CD14-positive monocyte (primary cell): ENCODE measurements around the gene CHN1. TPM values are rescaled to one million over a fixed set of nuclear protein-coding genes. Genes with fewer than 3 reads are reported as not detected.

Source experiments
- DNase-seq, 3 donors: peaks; one replicate each; pipeline ENCODE4 v3.0.0-alpha.2; 2011 to 2022
- H2AFZ ChIP-seq: 2 replicates; pipeline ENCODE4 v1.6.0; 2012; ENCODE audit warnings: mild to moderate bottlenecking, low read depth, low read length, inconsistent platforms; ENCODE audit not compliant: insufficient read depth, poor library complexity, severe bottlenecking
- H3K27ac ChIP-seq, 2 donors: 1 replicate in 1 of 2; 2 replicates in 1 of 2; pipeline ENCODE4 v1.5.1; 2012 to 2013; ENCODE audit warnings: low read length in 2 of 2, control low read depth in 1 of 2, inconsistent platforms in 1 of 2, low read depth in 1 of 2, mild to moderate bottlenecking in 1 of 2
- H3K27me3 ChIP-seq, 2 donors: one replicate each; pipeline versions ENCODE4 v1.6.0 to v1.6.1; 2011 to 2013; ENCODE audit warnings: low read length in 2 of 2; ENCODE audit not compliant: control insufficient read depth in 2 of 2, insufficient read depth in 2 of 2
- H3K36me3 ChIP-seq, 2 donors: replicated peaks in 1 of 2; 1 replicate in 1 of 2; 2 replicates in 1 of 2; pipeline versions ENCODE4 v1.5.1 to v1.6.1; 2012 to 2013; ENCODE audit warnings: low read length in 2 of 2, control low read depth in 1 of 2, inconsistent platforms in 1 of 2, mild to moderate bottlenecking in 1 of 2; ENCODE audit not compliant: insufficient read depth in 2 of 2, control insufficient read depth in 1 of 2
- H3K4me1 ChIP-seq, 2 donors: 1 replicate in 1 of 2; 2 replicates in 1 of 2; pipeline versions ENCODE4 v1.5.1 to v1.6.1; 2012 to 2013; ENCODE audit warnings: low read length in 2 of 2, control low read depth in 1 of 2, inconsistent platforms in 1 of 2, mild to moderate bottlenecking in 1 of 2, moderate library complexity in 1 of 2; ENCODE audit not compliant: insufficient read depth in 2 of 2, control insufficient read depth in 1 of 2
- H3K4me2 ChIP-seq: replicated peaks from 2 replicates; pipeline ENCODE3; 2012; ENCODE audit warnings: low read length, moderate library complexity, mild to moderate bottlenecking; ENCODE audit not compliant: poor library complexity, severe bottlenecking; ENCODE audit errors: extremely low read depth
- H3K4me3 ChIP-seq, 3 experiments: fragments of 200-600 bp in 1 of 3; sonication (generic) in 1 of 3; replicated peaks in 1 of 3; 1 replicate in 2 of 3; 2 replicates in 1 of 3; pipeline ENCODE4 v1.5.1; 2011 to 2013; ENCODE audit warnings: low read length in 3 of 3, mild to moderate bottlenecking in 3 of 3, control low read depth in 2 of 3, low read depth in 2 of 3, inconsistent platforms in 1 of 3, moderate library complexity in 1 of 3
- H3K79me2 ChIP-seq: 2 replicates; pipeline ENCODE4 v1.6.0; 2012; ENCODE audit warnings: mild to moderate bottlenecking, control low read depth, inconsistent platforms, low read length, moderate library complexity; ENCODE audit not compliant: insufficient read depth
- H3K9ac ChIP-seq: 2 replicates; pipeline ENCODE4 v1.6.0; 2017; ENCODE audit warnings: low read length, mild to moderate bottlenecking; ENCODE audit not compliant: insufficient read depth, poor library complexity, severe bottlenecking
- H3K9me3 ChIP-seq, 2 donors: replicated peaks in 1 of 2; 1 replicate in 1 of 2; 2 replicates in 1 of 2; pipeline versions ENCODE4 v1.5.1 to v1.6.1; 2012 to 2013; ENCODE audit warnings: low read length in 2 of 2, control low read depth in 1 of 2; ENCODE audit not compliant: control insufficient read depth in 1 of 2, insufficient read depth in 1 of 2
- H4K20me1 ChIP-seq: 2 replicates; pipeline ENCODE4 v1.6.0; 2012; ENCODE audit warnings: mild to moderate bottlenecking, low read length, control low read depth, moderate library complexity; ENCODE audit not compliant: insufficient read depth
- H3K27ac Mint-ChIP-seq, 7 donors: one replicate each; pipeline ENCODE4 v1.8.0; 2020; ENCODE audit warnings: mild to moderate bottlenecking in 7 of 7, mixed read lengths in 7 of 7, moderate library complexity in 6 of 7, inconsistent platforms in 2 of 7
- H3K27me3 Mint-ChIP-seq, 3 donors: one replicate each; pipeline ENCODE4 v1.8.0; 2021 to 2022; ENCODE audit warnings: low read depth in 3 of 3, mild to moderate bottlenecking in 3 of 3, mixed read lengths in 3 of 3, moderate library complexity in 3 of 3, inconsistent platforms in 1 of 3
- H3K36me3 Mint-ChIP-seq, 2 donors: one replicate each; pipeline ENCODE4 v1.8.0; 2020; ENCODE audit warnings: mixed read lengths in 2 of 2, inconsistent platforms in 1 of 2, mild to moderate bottlenecking in 1 of 2
- H3K4me1 Mint-ChIP-seq: one replicate; pipeline ENCODE4 v1.8.0; 2020; ENCODE audit warnings: mild to moderate bottlenecking, mixed read lengths
- H3K4me3 Mint-ChIP-seq, 2 donors: one replicate each; pipeline ENCODE4 v1.8.0; 2020; ENCODE audit warnings: mild to moderate bottlenecking in 2 of 2, mixed read lengths in 2 of 2, moderate library complexity in 1 of 2
- H3K9me3 Mint-ChIP-seq, 7 donors: one replicate each; pipeline ENCODE4 v1.8.0; 2020 to 2022; ENCODE audit warnings: mixed read lengths in 7 of 7, mild to moderate bottlenecking in 6 of 7, moderate library complexity in 6 of 7, inconsistent platforms in 2 of 7
- CTCF ChIP-seq: fragments of 200-600 bp; IDR thresholded peaks from one replicate; pipeline ENCODE4 v1.8.0; 2022; ENCODE audit warnings: antibody characterized with exemption, mild to moderate bottlenecking
- WGBS: methylation state at CpG from one replicate; pipeline ENCODE4 v1.1.5; 2013; ENCODE audit warnings: missing lambda C conversion rate; ENCODE audit not compliant: insufficient coverage; 5-methylcytosine and 5-hydroxymethylcytosine counted together
- intact Hi-C, 2 donors: fragments of 100-400 bp; cut with micrococcal nuclease; formaldehyde crosslinking; loops; one replicate each; pipeline versions ENCODE4 v1.15.0 to v1.15.1; 2023
- polyA plus RNA-seq, 3 donors: library from polyadenylated mRNA; depleted of rRNA in 1 of 3; unstranded in 2 of 3; stranded (reverse) in 1 of 3; fragments of 300-500 nt in 2 of 3; fragments of >200 nt in 1 of 3; fragmentation: Illumina TruSeq in 2 of 3; gene quantifications; 1 replicate in 2 of 3; 2 replicates in 1 of 3; pipeline ENCODE4 v1.2.3, GENCODE V29; 2012 to 2021

CHN1 gene
- polyA plus RNA-seq, 3 donors: 0.36 TPM; not detected in 2

GRCh38 chr2:174984561-174984960, 20.6 kb downstream of the CHN1 start:
- H2AFZ ChIP-seq: no peak overlapping the region
- H3K4me1 ChIP-seq: no peaks in the 10 kb centered on the region
- no peaks in the 10 kb centered on the region for H4K20me1 ChIP-seq
- Mint-ChIP-seq H3K9me3 (no peaks in the 10 kb centered on the region), H3K4me1 (no peaks in the 10 kb centered on the region), H3K4me3 (no peak overlapping the region), H3K36me3 (no peaks in the 10 kb centered on the region), H3K27ac (no peak overlapping the region), H3K27me3 (peaks cover 3 to 27% (median 9%) of the 10 kb centered on the region in 3 donors)
- no peak for DNase-seq
- no peak overlapping the region for H3K9ac ChIP-seq
- H3K9me3 ChIP-seq: no peaks in the 10 kb centered on the region
- no peak overlapping the region for H3K4me3 ChIP-seq
- H3K27me3 ChIP-seq: peaks cover 0 to 15% of the 10 kb centered on the region in 2 donors
- no peak for TF ChIP-seq CTCF
- WGBS: no CpG with 5 or more reads among the region's 4 CpGs
- no peaks in the 10 kb centered on the region for H3K79me2 ChIP-seq
- no peak overlapping the region for H3K4me2 ChIP-seq
- intact Hi-C loops: no loop called here
- H3K27ac ChIP-seq: no peak overlapping the region
- no peaks in the 10 kb centered on the region for H3K36me3 ChIP-seq

GRCh38 chr2:174981331-174981730, 23.9 kb downstream of the CHN1 start:
- intact Hi-C loops: no loop called here
- H3K36me3 Mint-ChIP-seq: no peaks in the 10 kb centered on the region

More at GRCh38 chr2:174981331-174981730, 23.9 kb downstream of the CHN1 start:
- no peak for TF ChIP-seq CTCF
- Histone ChIP-seq H3K4me3 (no peak overlapping the region), H2AFZ (no peak overlapping the region), H3K27ac (no peak overlapping the region), H3K9ac (no peak overlapping the region), H3K36me3 (no peaks in the 10 kb centered on the region), H3K27me3 (peaks cover 0 to 14% of the 10 kb centered on the region in 2 donors), H4K20me1 (no peaks in the 10 kb centered on the region), H3K4me1 (no peaks in the 10 kb centered on the region), H3K9me3 (no peaks in the 10 kb centered on the region), H3K79me2 (no peaks in the 10 kb centered on the region), H3K4me2 (no peak overlapping the region)
- peaks cover 9 to 19% (median 9%) of the 10 kb centered on the region in 3 donors for H3K27me3 Mint-ChIP-seq
- DNase-seq: no peak
- no peak overlapping the region for H3K27ac Mint-ChIP-seq
- H3K4me1 Mint-ChIP-seq: no peaks in the 10 kb centered on the region
- H3K4me3 Mint-ChIP-seq: no peak overlapping the region
- WGBS: no CpG with 5 or more reads among the region's 2 CpGs
- no peaks in the 10 kb centered on the region for H3K9me3 Mint-ChIP-seq
